ENCODE results near the gene RAB17. TPM values are rescaled to one million over a fixed set of nuclear protein-coding genes. Genes with fewer than 3 reads are reported as not detected.
A peak's percentile ranks its signal among the peaks of the same experiment; 100 is the strongest.

Gene RAB17
- total and polyA plus RNA-seq, 5 donors = 0.74 to 2.8 (median 2.1) TPM

DNA sequence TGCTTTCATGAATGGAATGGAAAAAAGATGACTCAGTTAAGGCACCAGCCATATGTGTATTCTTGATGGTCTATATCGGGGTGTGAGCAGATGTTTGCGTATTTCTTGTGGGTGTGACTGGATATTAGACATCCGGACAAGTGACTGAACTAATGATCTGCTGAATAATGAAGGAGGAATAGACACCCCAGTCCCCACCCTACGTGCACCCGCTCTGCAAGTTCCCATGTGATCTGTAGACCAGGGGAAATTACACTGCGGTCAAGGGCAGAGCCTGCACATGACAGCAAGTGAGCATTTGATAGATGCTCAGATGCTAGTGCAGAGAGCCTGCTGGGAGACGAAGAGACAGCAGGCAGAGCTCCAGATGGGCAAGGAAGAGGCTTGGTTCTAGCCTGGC, 36.6 kb downstream of the RAB17 start:
- Histone ChIP-seq H3K9me3 (ENCODE audit: control insufficient read depth, low read length) (no peaks in the 10 kb centered on the region), H3K27ac (ENCODE audit: low read length) (no peak overlapping the region), H3K4me3 (ENCODE audit: low read length) (no peak overlapping the region), H3K27me3 (ENCODE audit: control insufficient read depth, insufficient read depth) (no peaks in the 10 kb centered on the region), H3K4me1 (ENCODE audit: control insufficient read depth, insufficient read depth, low read length) (peaks cover 1% of the 10 kb centered on the region)
- no peak for DNase-seq
- intact Hi-C loops (cut with DNase I) = loop anchor here in 1 of 4 donors (10.0 kb wide), 1 partner anchor 129 kb away; no protein-coding TSS in a partner anchor
- 84% methylated on average over 7 of the region's 7 CpGs for WGBS
- ATAC-seq = no peak

DNA sequence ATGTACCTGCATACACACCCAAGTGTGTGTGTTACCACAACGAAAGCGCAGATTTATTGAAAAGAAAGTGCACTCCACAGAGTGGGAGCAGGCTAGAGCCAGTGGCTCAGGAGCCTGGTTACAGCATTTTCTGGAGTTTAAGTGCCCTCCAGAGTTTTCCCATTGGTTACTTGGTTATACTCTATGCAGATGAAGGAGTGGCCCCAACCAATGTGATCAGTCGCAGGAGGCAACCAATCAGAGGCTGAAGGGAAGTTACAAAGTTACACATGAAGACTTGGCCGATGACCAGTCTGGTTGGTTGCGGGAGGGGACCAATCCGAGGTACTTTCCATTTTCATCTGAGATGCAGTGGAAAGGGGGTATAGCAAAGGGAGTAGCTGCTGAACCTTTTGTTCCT, 37.6 kb downstream of the RAB17 start:
- H3K27me3 ChIP-seq (ENCODE audit: control insufficient read depth, insufficient read depth) = no peaks in the 10 kb centered on the region
- no peak overlapping the region for H3K27ac ChIP-seq (ENCODE audit: low read length)
- H3K4me1 ChIP-seq (ENCODE audit: control insufficient read depth, insufficient read depth, low read length) = no peaks in the 10 kb centered on the region
- WGBS = 92% methylated on average over 6 of the region's 6 CpGs
- ATAC-seq = no peak
- intact Hi-C loops (cut with DNase I) = loop anchor here in 1 of 4 donors (10.0 kb wide), 1 partner anchor 128 kb away; no protein-coding TSS in a partner anchor
- H3K9me3 ChIP-seq (ENCODE audit: control insufficient read depth, low read length) = no peaks in the 10 kb centered on the region
- no peak overlapping the region for H3K4me3 ChIP-seq (ENCODE audit: low read length)
- no peak for DNase-seq

DNA sequence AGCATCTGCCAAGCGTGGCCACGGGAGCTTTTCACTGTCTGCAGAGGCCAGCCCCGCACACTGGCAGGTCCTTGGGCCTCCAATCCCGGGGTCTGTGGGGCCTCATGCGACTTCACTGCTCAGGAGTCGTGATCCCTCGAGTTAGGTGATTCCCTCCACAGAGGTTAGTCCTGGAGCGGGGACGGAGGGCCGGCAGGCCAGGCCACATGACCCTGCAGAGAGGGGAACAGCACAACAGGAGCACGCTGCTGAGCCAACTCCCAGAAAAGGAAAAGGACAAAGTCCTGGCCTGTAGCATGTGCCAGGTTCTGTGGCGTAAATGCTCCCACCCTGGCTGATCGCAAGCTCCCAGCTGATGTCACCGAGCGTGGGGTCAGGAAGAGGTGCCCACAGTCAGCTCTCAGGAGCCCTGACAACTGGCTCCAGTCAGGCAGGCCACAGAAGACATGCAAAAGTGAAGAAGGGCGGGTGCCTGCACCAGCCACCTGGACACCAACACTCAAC, 39.4 kb downstream of the RAB17 start:
- Histone ChIP-seq H3K27ac (ENCODE audit: low read length) (no peak overlapping the region), H3K27me3 (ENCODE audit: control insufficient read depth, insufficient read depth) (no peaks in the 10 kb centered on the region), H3K9me3 (ENCODE audit: control insufficient read depth, low read length) (no peaks in the 10 kb centered on the region), H3K4me3 (ENCODE audit: low read length) (no peak overlapping the region), H3K4me1 (ENCODE audit: control insufficient read depth, insufficient read depth, low read length) (no peaks in the 10 kb centered on the region)
- DNase-seq (no peak), ATAC-seq (peak; percentile 25)
- WGBS = 91% methylated on average over 16 of the region's 16 CpGs
- intact Hi-C loops (cut with DNase I) = loop anchor here in 1 of 4 donors (10.0 kb wide), 1 partner anchor 126 kb away; no protein-coding TSS in a partner anchor

DNA sequence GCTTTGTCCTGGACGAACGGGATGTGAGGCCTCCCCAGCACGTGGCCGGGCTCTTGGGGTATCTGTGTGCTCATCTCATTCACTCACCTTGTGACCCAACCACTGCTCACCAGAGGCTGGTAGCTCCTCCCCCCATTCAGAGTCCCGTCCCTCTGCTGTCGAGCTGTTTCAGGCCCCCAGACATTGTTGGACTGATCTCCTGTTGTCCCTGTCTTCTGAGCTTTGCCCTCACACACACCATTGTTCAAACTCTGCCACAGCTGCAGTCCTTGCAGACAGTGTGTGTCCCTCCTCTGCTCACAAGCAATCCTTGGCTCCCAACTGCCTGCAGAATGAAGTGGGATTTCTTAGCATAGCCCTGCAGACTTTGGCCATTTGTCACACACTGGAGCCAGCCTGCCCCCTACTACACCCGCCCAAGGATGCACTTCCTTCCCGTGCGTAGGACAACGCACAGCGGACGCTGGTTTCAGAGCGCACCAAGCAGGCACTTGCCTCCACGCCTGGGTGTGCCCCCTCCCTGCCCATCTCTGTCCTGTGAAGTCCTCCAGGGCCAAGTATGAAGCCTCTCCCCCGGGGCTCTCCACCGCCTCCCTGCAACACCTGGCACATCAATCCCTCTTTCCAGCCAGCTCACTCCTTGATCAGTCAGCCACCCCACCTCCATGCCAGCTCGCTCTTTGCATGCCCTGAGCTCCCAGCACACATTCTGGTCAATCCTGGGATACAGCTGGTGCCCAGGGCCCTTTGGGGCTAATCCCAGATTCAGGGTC, 40.7 kb downstream of the RAB17 start:
- intact Hi-C loops (cut with DNase I) = loop anchor here in 1 of 4 donors (10.0 kb wide), 1 partner anchor 125 kb away; no protein-coding TSS in a partner anchor
- H3K27me3 ChIP-seq (ENCODE audit: control insufficient read depth, insufficient read depth) = no peaks in the 10 kb centered on the region
- DNase-seq (no peak), ATAC-seq (peak in 1 of 2 donors; percentile 38)
- H3K4me3 ChIP-seq (ENCODE audit: low read length) = no peak overlapping the region
- no peaks in the 10 kb centered on the region for H3K9me3 ChIP-seq (ENCODE audit: control insufficient read depth, low read length)
- H3K4me1 ChIP-seq (ENCODE audit: control insufficient read depth, insufficient read depth, low read length) = no peaks in the 10 kb centered on the region
- WGBS = 75% methylated on average over 17 of the region's 17 CpGs
- H3K27ac ChIP-seq (ENCODE audit: low read length) = no peak overlapping the region

DNA sequence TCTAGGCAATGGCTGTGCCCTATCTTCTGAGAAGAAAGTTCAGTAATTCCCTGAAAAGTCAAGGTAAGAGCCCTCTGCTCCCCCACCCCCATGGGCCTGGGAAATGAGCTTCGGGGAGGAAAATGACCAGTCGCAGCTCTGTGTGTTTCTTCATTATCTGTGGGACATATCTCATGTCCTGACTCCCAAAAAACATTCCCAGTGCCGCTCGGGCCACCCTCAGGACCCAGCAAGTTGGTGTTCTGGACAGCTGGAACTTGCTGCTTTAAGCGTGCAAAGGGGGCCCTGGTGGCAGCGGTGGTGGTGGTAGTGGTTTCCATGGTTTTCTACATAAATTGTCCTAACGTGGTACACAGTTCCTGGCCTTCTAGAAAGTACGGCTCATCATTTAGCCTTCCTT, 41.3 kb downstream of the RAB17 start:
- H3K27me3 ChIP-seq (ENCODE audit: control insufficient read depth, insufficient read depth) = no peaks in the 10 kb centered on the region
- H3K9me3 ChIP-seq (ENCODE audit: control insufficient read depth, low read length) = no peaks in the 10 kb centered on the region
- no peaks in the 10 kb centered on the region for H3K4me1 ChIP-seq (ENCODE audit: control insufficient read depth, insufficient read depth, low read length)
- no peak for DNase-seq
- intact Hi-C loops (cut with DNase I) = no loop called here
- ATAC-seq = no peak
- WGBS = 88% methylated on average over 8 of the region's 8 CpGs
- no peak overlapping the region for H3K27ac ChIP-seq (ENCODE audit: low read length)
- no peak overlapping the region for H3K4me3 ChIP-seq (ENCODE audit: low read length)

DNA sequence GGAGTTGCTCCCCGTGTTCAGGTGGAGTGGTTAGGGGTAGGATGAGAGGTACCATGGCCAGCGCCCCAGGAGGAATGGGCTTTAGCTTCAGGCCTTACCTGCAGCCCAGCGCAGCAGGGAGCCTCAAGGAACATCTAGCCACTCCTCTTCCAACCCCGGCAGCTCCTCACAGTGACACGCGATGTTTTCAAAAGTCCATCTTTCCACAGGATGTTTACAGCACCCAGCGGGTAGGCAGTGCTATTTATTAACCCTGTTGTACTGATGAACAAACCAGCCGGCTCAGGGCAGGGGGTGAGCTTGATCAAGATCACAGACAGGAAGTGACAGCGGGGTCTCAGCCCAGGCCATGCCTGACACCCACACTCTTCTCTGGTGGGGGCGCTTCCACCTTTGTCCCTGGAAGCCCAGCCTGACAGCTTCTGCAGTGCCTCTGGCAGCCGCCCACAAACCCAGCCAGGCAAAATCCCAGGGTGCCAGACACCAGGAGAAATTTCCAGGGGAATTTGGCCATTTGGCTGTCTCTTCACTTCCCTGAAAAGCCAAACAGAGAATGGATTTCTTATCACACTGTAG, 42.6 kb downstream of the RAB17 start:
- 55% methylated on average over 11 of the region's 11 CpGs for WGBS
- Histone ChIP-seq H3K9me3 (ENCODE audit: control insufficient read depth, low read length) (no peaks in the 10 kb centered on the region), H3K4me1 (ENCODE audit: control insufficient read depth, insufficient read depth, low read length) (no peaks in the 10 kb centered on the region), H3K27me3 (ENCODE audit: control insufficient read depth, insufficient read depth) (no peaks in the 10 kb centered on the region), H3K27ac (ENCODE audit: low read length) (no peak overlapping the region), H3K4me3 (ENCODE audit: low read length) (no peak overlapping the region)
- intact Hi-C loops (cut with DNase I) = no loop called here
- DNase-seq = no peak
- ATAC-seq = no peak

DNA sequence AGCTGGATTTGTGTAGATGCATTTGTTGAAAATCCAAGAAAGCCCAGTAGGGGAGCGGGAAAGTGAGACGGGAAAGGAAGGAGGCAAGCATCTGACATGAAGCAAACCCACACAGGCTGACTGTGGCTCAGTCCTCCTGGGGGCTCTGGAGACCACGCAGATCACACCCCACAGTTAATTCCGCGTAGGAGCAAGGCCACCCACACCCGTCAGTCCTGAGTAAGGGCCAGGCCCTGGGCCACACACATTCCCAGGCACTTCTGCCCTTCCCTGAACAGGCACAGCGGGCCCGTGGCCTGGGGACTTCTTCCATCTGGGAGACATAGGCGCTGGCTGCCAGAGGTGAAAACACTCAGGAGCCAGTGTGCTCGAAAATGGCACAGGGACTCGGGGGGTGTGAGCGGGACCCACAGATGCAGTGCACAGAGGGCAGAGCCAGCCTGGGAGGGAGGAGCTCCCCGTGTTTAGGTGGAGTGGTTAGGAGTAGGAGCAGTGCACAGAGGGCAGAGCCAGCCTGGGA, 43.6 kb downstream of the RAB17 start:
- DNase-seq (no peak), ATAC-seq (no peak)
- H3K4me1 ChIP-seq (ENCODE audit: control insufficient read depth, insufficient read depth, low read length) = no peaks in the 10 kb centered on the region
- no peaks in the 10 kb centered on the region for H3K27me3 ChIP-seq (ENCODE audit: control insufficient read depth, insufficient read depth)
- H3K27ac ChIP-seq (ENCODE audit: low read length) = no peak overlapping the region
- WGBS = 81% methylated on average over 13 of the region's 13 CpGs
- H3K4me3 ChIP-seq (ENCODE audit: low read length) = no peak overlapping the region
- intact Hi-C loops (cut with DNase I) = no loop called here
- no peaks in the 10 kb centered on the region for H3K9me3 ChIP-seq (ENCODE audit: control insufficient read depth, low read length)

DNA sequence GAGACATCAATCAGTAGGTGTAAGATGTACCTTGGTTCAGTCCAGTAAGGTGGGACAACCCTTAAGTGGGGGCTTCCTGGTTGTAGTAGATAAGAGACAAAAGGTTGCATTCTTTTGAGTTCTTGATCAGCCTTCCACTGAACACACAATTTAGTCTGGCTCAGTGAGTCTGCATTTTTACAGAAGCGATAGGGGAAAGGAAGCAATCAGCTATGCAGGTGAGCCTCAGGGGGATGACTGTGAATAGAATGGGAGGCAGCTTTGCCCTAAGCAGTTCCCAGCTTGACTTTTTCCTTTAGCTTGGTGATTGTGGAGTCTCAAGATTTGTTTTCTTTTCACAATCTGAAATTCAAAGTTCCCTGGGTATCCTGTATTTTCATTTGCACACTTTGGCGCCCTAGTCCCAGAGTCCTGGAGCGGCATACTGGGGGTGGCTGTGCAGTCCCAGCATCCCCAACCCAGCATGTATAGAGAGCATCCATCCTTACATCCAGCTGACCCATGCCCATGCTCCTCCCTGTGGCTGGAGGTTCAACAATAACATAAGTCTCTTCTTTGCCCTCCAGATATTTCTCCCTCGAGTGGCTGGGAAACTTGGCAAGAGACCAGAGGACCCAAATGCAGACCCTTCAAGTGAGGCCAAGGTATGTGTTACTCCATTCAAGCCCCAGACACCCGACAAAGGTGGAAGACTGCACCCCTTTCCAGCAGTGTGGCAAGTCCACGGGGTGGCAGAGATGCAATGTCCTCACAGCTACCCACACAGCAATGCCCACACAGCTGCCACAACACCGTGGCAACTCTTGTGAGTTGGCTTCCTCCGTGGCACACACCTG, 44.3 kb downstream of the RAB17 start:
- Histone ChIP-seq H3K9me3 (ENCODE audit: control insufficient read depth, low read length) (no peaks in the 10 kb centered on the region), H3K27ac (ENCODE audit: low read length) (no peak overlapping the region), H3K4me3 (ENCODE audit: low read length) (no peak overlapping the region), H3K4me1 (ENCODE audit: control insufficient read depth, insufficient read depth, low read length) (no peaks in the 10 kb centered on the region), H3K27me3 (ENCODE audit: control insufficient read depth, insufficient read depth) (no peaks in the 10 kb centered on the region)
- ATAC-seq (no peak), DNase-seq (no peak)
- intact Hi-C loops (cut with DNase I) = no loop called here
- 74% methylated on average over 8 of the region's 8 CpGs for WGBS

DNA sequence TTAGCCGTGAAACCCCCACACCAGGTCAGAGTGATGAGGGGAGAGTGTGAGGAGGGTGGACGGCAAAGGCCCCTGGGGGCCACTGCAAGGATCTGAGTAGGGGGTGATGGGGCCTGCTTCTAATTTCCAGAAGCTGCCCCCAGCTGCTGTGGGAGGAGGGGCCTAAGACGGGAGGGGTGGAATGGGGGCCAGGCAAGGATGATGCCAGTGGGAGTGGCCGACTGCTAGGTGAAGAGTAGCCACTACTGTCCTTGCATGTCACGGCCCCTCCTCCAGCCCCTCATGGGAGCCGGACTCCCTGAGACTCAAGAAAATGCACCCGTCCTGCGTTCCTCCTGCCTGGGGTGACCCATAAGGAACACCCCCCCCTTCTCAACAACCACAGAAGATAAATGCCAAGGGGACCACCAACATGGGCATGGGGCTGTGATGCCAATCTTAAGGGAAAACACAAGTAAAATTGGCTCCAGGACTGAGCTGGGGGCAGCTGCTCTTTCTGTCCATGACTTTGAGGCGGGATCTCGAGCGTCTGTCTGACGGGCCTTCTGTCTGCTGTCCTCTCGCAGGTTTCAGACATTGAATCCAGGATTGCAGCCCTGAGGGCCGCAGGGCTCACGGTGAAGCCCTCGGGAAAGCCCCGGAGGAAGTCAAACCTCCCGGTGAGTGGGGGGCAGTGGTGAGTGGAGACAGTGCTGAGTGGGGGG, 48.4 kb downstream of the RAB17 start:
- Histone ChIP-seq H3K27me3 (ENCODE audit: control insufficient read depth, insufficient read depth) (no peaks in the 10 kb centered on the region), H3K9me3 (ENCODE audit: control insufficient read depth, low read length) (no peaks in the 10 kb centered on the region), H3K4me1 (ENCODE audit: control insufficient read depth, insufficient read depth, low read length) (no peaks in the 10 kb centered on the region), H3K27ac (ENCODE audit: low read length) (no peak overlapping the region), H3K4me3 (ENCODE audit: low read length) (no peak overlapping the region)
- no peak for ATAC-seq
- DNase-seq = no peak
- intact Hi-C loops (cut with DNase I) = no loop called here
- 93% methylated on average over 18 of the region's 18 CpGs for WGBS

DNA sequence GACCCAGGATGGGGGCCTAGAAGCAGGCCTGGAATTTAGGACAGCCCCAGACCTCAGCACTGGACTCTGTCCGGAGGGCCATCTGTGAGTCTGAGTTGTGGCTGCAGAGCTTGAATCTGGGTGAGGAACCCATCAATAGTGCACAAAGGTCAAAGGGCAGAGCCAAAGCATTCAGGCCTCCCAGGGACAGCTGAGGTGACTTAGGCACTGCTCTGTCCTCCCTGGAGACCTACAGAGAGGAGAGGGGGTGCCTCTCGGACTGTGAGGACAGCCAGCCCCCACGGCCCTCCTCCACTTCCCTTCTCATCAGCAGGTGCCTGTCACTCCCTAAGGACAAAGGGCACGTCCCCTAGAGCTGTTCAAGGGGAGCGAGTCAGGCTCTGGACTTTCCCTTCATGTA, 49.3 kb downstream of the RAB17 start:
- WGBS = 76% methylated on average over 5 of the region's 5 CpGs
- H3K27ac ChIP-seq (ENCODE audit: low read length) = no peak overlapping the region
- no peaks in the 10 kb centered on the region for H3K27me3 ChIP-seq (ENCODE audit: control insufficient read depth, insufficient read depth)
- intact Hi-C loops (cut with DNase I) = no loop called here
- no peaks in the 10 kb centered on the region for H3K9me3 ChIP-seq (ENCODE audit: control insufficient read depth, low read length)
- H3K4me3 ChIP-seq (ENCODE audit: low read length) = no peak overlapping the region
- peak in 1 of 2 donors; percentile 8 for ATAC-seq
- no peak for DNase-seq
- H3K4me1 ChIP-seq (ENCODE audit: control insufficient read depth, insufficient read depth, low read length) = no peaks in the 10 kb centered on the region

All from right cardiac atrium (tissue), 5 donors.